PC-3 (cell line): Measurements from ENCODE around the gene FBXO15. TPM values are rescaled to one million over a fixed set of nuclear protein-coding genes. Genes with fewer than 3 reads are reported as not detected.
A peak's percentile ranks its signal among the peaks of the same experiment; 100 is the strongest.

ENCODE experiments used
- ATAC-seq: fragments of 200-7000 bp; cut with Tn5 transposase; 2 replicates; pipeline ENCODE4 v1.9.1; 2020; ENCODE audit warnings: mild to moderate bottlenecking, moderate library complexity
- BruUV-seq: library from RNA; stranded (reverse); fragments of 400-500 nt; replicated peaks from 2 replicates; lab custom pipeline; 2021; lab: Mats Ljungman, UMichigan
- CTCF ChIA-PET: fragments of 300-600 bp; sonication (Branson Sonifier 250); formaldehyde crosslinking; loops from one replicate; lab custom pipeline; 2022; ENCODE audit warnings: antibody characterized with exemption; lab: Charles Lee
- POLR2A ChIA-PET: fragments of 300-600 bp; sonication (Branson Sonifier 250); formaldehyde crosslinking; loops from one replicate; lab custom pipeline; 2022; ENCODE audit warnings: antibody characterized with exemption; ENCODE audit not compliant: unreplicated experiment; lab: Charles Lee
- DNase-seq: peaks from one replicate; pipeline ENCODE4 v3.0.0-alpha.2; 2015
- H2AFZ ChIP-seq: fragments of 300-600 bp; sonication (generic); 2 replicates; pipeline ENCODE4 v1.6.0; 2016; ENCODE audit warnings: antibody characterized with exemption, low read length
- H3F3A ChIP-seq: fragments of 300-600 bp; sonication (generic); one replicate; pipeline ENCODE4 v1.6.0; 2017; ENCODE audit warnings: antibody characterized with exemption, low read length, control low read depth, mild to moderate bottlenecking; ENCODE audit not compliant: unreplicated experiment
- H3K27ac ChIP-seq: fragments of 300-600 bp; sonication (generic); 2 replicates; pipeline ENCODE4 v1.5.1; 2016; ENCODE audit warnings: mild to moderate bottlenecking, low read length
- H3K27me3 ChIP-seq: fragments of 300-600 bp; sonication (generic); 2 replicates; pipeline ENCODE4 v1.6.1; 2016; ENCODE audit warnings: low read length, mixed read lengths
- H3K36me3 ChIP-seq: fragments of 300-600 bp; sonication (generic); 2 replicates; pipeline ENCODE4 v1.6.1; 2016; ENCODE audit warnings: low read depth, mixed run types, low read length, mixed read lengths
- H3K4me1 ChIP-seq: fragments of 300-600 bp; sonication (generic); 2 replicates; pipeline ENCODE4 v1.5.1; 2016; ENCODE audit warnings: low read length; ENCODE audit not compliant: insufficient read depth
- H3K4me2 ChIP-seq: fragments of 300-600 bp; sonication (generic); 2 replicates; pipeline ENCODE4 v1.6.0; 2016; ENCODE audit warnings: low read length
- H3K4me3 ChIP-seq: fragments of 300-600 bp; sonication (generic); 2 replicates; pipeline ENCODE4 v1.5.1; 2016; ENCODE audit warnings: mild to moderate bottlenecking, low read length, mixed read lengths
- H3K79me2 ChIP-seq: fragments of 300-600 bp; sonication (generic); 2 replicates; pipeline ENCODE4 v1.6.1; 2017; ENCODE audit warnings: low read length, mixed read lengths
- H3K9ac ChIP-seq: fragments of 300-600 bp; sonication (generic); 2 replicates; pipeline ENCODE4 v1.6.0; 2016; ENCODE audit warnings: mild to moderate bottlenecking, low read length
- H3K9me2 ChIP-seq: fragments of 300-600 bp; sonication (generic); replicated peaks from 2 replicates; pipeline ENCODE4 v1.6.1; 2016; ENCODE audit warnings: mixed run types, low read length, mixed read lengths
- H3K9me3 ChIP-seq: fragments of 300-600 bp; sonication (generic); 2 replicates; pipeline ENCODE4 v1.6.1; 2016; ENCODE audit warnings: low read length, mixed read lengths
- H4K20me1 ChIP-seq: fragments of 300-600 bp; sonication (generic); 2 replicates; pipeline ENCODE4 v1.6.1; 2016; ENCODE audit warnings: low read length, mixed read lengths
- EZH2 ChIP-seq: fragments of 300-600 bp; sonication (generic); IDR thresholded peaks from one replicate; pipeline ENCODE4 v1.6.1; 2017; ENCODE audit warnings: antibody characterized with exemption, mild to moderate bottlenecking, low read length; ENCODE audit not compliant: unreplicated experiment
- EZH2phosphoT487 ChIP-seq: fragments of 300-600 bp; sonication (generic); IDR thresholded peaks from 2 replicates; pipeline ENCODE4 v1.6.1; 2018; ENCODE audit warnings: mild to moderate bottlenecking, antibody characterized with exemption, low read length, borderline replicate concordance
- intact Hi-C: fragments of 100-400 bp; cut with micrococcal nuclease; formaldehyde crosslinking; loops from 2 replicates; pipeline ENCODE4 v1.9.0; 2023
- total RNA-seq: library from RNA; depleted of rRNA; stranded (reverse); fragments of >200 nt; gene quantifications from 2 replicates; pipeline ENCODE4 v1.2.3, GENCODE V29; 2014
- TF ChIP-seq, protein P1 (sequence below): fragments of 300-600 bp; sonication (generic); conservative IDR thresholded peaks from 2 replicates; pipeline ENCODE4 v1.5.1; 2017; ENCODE audit warnings: antibody characterized with exemption, low read depth, mild to moderate bottlenecking, low read length

The FBXO15 gene
- total RNA-seq, 1 experiment from 2014 or later = 0.87 TPM

DNA sequence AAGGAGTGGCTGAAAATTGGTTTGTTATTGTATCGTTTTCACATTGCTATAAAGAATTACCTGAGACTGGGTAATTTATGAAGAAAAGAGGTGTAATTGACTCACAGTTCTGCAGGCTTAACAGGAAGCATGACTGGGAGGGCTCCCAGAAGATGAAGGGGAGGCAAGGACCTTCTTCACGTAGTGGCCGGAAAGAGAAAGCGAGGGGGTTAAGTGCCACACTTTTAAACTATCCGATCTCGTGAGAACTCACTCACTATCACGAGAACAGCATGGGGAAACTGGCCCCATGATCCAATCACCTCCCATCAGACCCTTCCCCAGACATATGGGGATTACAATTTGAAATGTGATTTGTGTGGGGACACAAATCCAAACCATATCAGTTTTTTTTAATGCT is 81.6 kb downstream of the FBXO15 start:
- DNase-seq (no peak), ATAC-seq (no peak)
- H3K9me2 ChIP-seq = no peaks in the 10 kb centered on the region
- TF ChIP-seq, protein P1, sequence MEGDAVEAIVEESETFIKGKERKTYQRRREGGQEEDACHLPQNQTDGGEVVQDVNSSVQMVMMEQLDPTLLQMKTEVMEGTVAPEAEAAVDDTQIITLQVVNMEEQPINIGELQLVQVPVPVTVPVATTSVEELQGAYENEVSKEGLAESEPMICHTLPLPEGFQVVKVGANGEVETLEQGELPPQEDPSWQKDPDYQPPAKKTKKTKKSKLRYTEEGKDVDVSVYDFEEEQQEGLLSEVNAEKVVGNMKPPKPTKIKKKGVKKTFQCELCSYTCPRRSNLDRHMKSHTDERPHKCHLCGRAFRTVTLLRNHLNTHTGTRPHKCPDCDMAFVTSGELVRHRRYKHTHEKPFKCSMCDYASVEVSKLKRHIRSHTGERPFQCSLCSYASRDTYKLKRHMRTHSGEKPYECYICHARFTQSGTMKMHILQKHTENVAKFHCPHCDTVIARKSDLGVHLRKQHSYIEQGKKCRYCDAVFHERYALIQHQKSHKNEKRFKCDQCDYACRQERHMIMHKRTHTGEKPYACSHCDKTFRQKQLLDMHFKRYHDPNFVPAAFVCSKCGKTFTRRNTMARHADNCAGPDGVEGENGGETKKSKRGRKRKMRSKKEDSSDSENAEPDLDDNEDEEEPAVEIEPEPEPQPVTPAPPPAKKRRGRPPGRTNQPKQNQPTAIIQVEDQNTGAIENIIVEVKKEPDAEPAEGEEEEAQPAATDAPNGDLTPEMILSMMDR = no peak
- no peak for TF ChIP-seq EZH2phosphoT487
- TF ChIP-seq EZH2 = no peak
- H4K20me1 ChIP-seq = no peaks in the 10 kb centered on the region
- ChIA-PET POLR2A (no interaction called here), CTCF (no interaction called here)
- H3K4me3 ChIP-seq = no peak overlapping the region
- no peak overlapping the region for H3K4me2 ChIP-seq
- no peaks in the 10 kb centered on the region for H3K4me1 ChIP-seq
- no peaks in the 10 kb centered on the region for H3K9me3 ChIP-seq
- H3K27me3 ChIP-seq = peaks cover 55% of the 10 kb centered on the region
- no peaks in the 10 kb centered on the region for H3F3A ChIP-seq
- BruUV-seq = no TSS peak
- H3K9ac ChIP-seq = no peak overlapping the region
- no peaks in the 10 kb centered on the region for H3K36me3 ChIP-seq
- H3K79me2 ChIP-seq = no peaks in the 10 kb centered on the region
- no peak overlapping the region for H2AFZ ChIP-seq
- intact Hi-C loops = no loop called here
- no peak overlapping the region for H3K27ac ChIP-seq

GRCh38 chr18:74065366-74065765 is 82.3 kb downstream of the FBXO15 start:
- Histone ChIP-seq H3K36me3 (no peaks in the 10 kb centered on the region), H3F3A (no peaks in the 10 kb centered on the region), H3K4me3 (no peak overlapping the region), H2AFZ (no peak overlapping the region), H3K9me2 (no peaks in the 10 kb centered on the region), H4K20me1 (no peaks in the 10 kb centered on the region), H3K9ac (no peak overlapping the region), H3K27ac (no peak overlapping the region), H3K27me3 (peaks cover 53% of the 10 kb centered on the region), H3K4me1 (no peaks in the 10 kb centered on the region), H3K9me3 (no peaks in the 10 kb centered on the region), H3K4me2 (no peak overlapping the region), H3K79me2 (no peaks in the 10 kb centered on the region)
- intact Hi-C loops = no loop called here
- POLR2A ChIA-PET = no interaction called here
- no TSS peak for BruUV-seq
- DNase-seq (no peak), ATAC-seq (no peak)
- CTCF ChIA-PET = no interaction called here
- TF ChIP-seq EZH2phosphoT487 (no peak), EZH2 (no peak)
- TF ChIP-seq, protein P1 = no peak

DNA sequence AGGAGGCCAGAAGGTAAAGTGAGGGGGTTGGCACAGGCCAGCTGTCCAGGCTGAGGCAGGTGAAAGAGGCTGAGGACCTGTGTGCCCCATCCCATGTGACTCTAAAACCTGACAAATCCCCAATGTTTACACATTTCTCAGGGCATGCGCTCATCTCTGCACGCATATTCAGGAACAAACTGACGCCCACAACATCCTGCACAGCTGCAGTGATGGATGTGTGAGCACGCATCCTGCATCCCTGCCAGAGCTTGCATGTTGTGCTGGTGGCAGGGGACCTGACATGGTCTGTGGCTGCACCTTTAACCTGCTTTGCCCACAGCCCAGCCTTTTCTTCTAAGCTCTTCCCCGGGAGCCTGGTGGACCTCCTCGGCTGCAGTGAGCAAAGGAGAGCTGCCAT is 83.1 kb downstream of the FBXO15 start:
- no TSS peak for BruUV-seq
- no peaks in the 10 kb centered on the region for H3K4me1 ChIP-seq
- intact Hi-C loops = no loop called here
- TF ChIP-seq, protein P1 = no peak
- TF ChIP-seq EZH2phosphoT487 (no peak), EZH2 (no peak)
- no peak overlapping the region for H3K4me2 ChIP-seq
- no peak overlapping the region for H2AFZ ChIP-seq
- H4K20me1 ChIP-seq = no peaks in the 10 kb centered on the region
- ATAC-seq (no peak), DNase-seq (peak; percentile 2)
- CTCF ChIA-PET = no interaction called here
- POLR2A ChIA-PET = no interaction called here
- H3K79me2 ChIP-seq = no peaks in the 10 kb centered on the region
- H3K9ac ChIP-seq = no peak overlapping the region
- H3K9me3 ChIP-seq = no peaks in the 10 kb centered on the region
- H3F3A ChIP-seq = no peaks in the 10 kb centered on the region
- no peak overlapping the region for H3K4me3 ChIP-seq
- peaks cover 49% of the 10 kb centered on the region for H3K27me3 ChIP-seq
- H3K9me2 ChIP-seq = no peaks in the 10 kb centered on the region
- no peak overlapping the region for H3K27ac ChIP-seq
- no peaks in the 10 kb centered on the region for H3K36me3 ChIP-seq
